OCI-LY7 (cell line): ENCODE measurements around the gene FAM118B.

Source experiments
- EZH2phosphoT487 ChIP-seq: fragments of 200-600 bp; sonication (generic); IDR thresholded peaks from 2 replicates; pipeline ENCODE4 v1.6.1; 2018; ENCODE audit warnings: low read depth, borderline replicate concordance, mild to moderate bottlenecking, mixed run types, antibody characterized with exemption, low read length, moderate library complexity, mixed read lengths
- TF ChIP-seq, protein P1 (sequence below): fragments of 200-600 bp; sonication (generic); conservative IDR thresholded peaks from 2 replicates; pipeline ENCODE4 v1.5.1; 2014; ENCODE audit warnings: mild to moderate bottlenecking, antibody characterized with exemption, low read length, moderate library complexity, mixed read lengths

DNA sequence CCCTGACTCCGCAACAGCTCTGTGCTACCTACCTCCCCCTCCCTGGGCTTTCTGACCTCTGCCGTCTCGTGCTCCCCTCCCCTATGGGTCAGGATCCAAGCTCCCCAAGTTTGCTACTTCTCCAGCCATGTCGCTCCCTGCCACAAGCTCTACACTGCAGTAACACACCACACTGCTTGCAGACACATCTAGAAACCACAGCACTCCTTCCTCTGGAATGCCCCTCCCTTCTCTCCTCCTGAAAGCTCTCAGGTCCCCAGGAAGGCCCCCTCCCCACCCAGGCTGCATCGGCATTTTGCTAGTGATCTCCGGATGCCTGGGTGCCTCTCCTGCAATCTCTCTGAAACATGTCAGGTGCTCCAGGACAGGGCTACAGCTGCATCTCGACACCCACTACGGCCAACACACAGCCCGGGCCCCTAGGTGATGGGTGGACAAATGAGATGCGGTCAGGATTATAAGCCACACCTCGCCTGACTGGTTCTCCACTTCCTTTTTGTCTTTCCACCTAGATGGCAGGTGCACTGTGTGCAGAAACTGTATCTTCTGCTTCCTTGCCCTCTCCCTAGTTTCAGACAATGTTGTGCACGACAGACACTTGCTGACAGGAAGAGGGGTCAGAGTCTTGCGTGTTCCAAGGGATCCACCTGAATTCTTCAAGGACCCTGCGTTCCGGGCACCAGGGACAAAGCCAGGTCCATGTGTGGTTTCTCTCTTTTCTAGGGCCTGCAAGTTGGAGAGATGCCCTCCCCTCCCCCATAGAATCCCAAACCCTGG is 23.1 kb upstream of the FAM118B start:
- TF ChIP-seq, protein P1, sequence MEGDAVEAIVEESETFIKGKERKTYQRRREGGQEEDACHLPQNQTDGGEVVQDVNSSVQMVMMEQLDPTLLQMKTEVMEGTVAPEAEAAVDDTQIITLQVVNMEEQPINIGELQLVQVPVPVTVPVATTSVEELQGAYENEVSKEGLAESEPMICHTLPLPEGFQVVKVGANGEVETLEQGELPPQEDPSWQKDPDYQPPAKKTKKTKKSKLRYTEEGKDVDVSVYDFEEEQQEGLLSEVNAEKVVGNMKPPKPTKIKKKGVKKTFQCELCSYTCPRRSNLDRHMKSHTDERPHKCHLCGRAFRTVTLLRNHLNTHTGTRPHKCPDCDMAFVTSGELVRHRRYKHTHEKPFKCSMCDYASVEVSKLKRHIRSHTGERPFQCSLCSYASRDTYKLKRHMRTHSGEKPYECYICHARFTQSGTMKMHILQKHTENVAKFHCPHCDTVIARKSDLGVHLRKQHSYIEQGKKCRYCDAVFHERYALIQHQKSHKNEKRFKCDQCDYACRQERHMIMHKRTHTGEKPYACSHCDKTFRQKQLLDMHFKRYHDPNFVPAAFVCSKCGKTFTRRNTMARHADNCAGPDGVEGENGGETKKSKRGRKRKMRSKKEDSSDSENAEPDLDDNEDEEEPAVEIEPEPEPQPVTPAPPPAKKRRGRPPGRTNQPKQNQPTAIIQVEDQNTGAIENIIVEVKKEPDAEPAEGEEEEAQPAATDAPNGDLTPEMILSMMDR: no peak
- TF ChIP-seq EZH2phosphoT487: no peak
